Astrocyte of the cerebellum (primary cell): ENCODE results near the gene KCNMB4.

Experiments
- DNase-seq: peaks from one replicate; pipeline ENCODE4 v3.0.0-alpha.2; 2011; ENCODE audit warnings: low read depth
- H3K4me3 ChIP-seq: 2 replicates; pipeline ENCODE4 v1.5.1; 2011; ENCODE audit warnings: mild to moderate bottlenecking, low read depth, low read length, moderate library complexity
- CTCF ChIP-seq: IDR thresholded peaks from 2 replicates; pipeline ENCODE4 v1.5.1; 2012; ENCODE audit warnings: low read length, low read depth, moderate library complexity, mild to moderate bottlenecking; ENCODE audit errors: missing control alignments
- in situ Hi-C: cut with HindIII; loops from 2 replicates; pipeline ENCODE4 v1.10.0; 2017; ENCODE audit warnings: low sequenced_read_pairs

KCNMB4 gene

GRCh38 chr12:70443062-70443673 is 77.1 kb downstream of the KCNMB4 start:
- no peak for TF ChIP-seq CTCF
- DNase-seq, result no peak
- in situ Hi-C loops, result no loop called here
- no peak overlapping the region for H3K4me3 ChIP-seq

GRCh38 chr12:70444903-70445302 is 78.8 kb downstream of the KCNMB4 start:
- no peak for TF ChIP-seq CTCF
- no peak overlapping the region for H3K4me3 ChIP-seq
- DNase-seq, result no peak
- in situ Hi-C loops, result no loop called here

GRCh38 chr12:70448371-70448770 is 82.3 kb downstream of the KCNMB4 start:
- in situ Hi-C loops, result no loop called here
- TF ChIP-seq CTCF, result no peak

DNA sequence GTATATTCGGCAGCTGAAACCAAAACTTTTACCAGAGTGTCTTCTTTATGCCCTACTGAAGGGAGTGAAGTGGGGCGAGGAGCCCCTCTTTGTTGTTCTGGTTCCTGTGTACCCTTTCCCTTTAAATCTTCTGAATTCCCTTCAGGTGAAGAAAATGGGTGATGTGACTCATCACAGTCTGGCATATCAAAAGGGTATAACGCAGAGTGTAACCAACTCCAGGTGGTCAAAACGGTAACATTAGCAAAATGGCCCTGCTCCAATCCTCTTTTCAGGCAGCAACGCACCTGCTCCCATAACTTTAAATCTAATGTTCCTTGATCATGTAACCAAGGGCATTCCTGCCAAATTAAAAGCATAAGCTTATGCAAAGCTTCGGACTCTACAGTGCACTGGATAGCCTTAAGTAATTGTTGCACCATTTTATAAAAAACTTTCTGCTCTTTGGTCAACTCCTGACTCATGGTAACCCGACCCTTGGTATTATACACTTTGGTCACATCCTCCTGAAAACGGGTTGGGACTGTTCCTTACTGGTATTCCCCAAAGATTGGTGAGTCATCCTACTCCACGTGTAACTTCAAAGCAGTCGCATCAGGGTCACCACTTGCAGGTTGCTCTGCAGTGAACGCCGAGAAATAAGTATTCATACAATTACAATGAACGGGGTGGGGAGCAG is 83.1 kb downstream of the KCNMB4 start:
- TF ChIP-seq CTCF, result no peak
- no peak for DNase-seq
- in situ Hi-C loops, result no loop called here
- no peak overlapping the region for H3K4me3 ChIP-seq

More at GRCh38 chr12:70448371-70448770, 82.3 kb downstream of the KCNMB4 start:
- DNase-seq, result no peak
- no peak overlapping the region for H3K4me3 ChIP-seq

DNA sequence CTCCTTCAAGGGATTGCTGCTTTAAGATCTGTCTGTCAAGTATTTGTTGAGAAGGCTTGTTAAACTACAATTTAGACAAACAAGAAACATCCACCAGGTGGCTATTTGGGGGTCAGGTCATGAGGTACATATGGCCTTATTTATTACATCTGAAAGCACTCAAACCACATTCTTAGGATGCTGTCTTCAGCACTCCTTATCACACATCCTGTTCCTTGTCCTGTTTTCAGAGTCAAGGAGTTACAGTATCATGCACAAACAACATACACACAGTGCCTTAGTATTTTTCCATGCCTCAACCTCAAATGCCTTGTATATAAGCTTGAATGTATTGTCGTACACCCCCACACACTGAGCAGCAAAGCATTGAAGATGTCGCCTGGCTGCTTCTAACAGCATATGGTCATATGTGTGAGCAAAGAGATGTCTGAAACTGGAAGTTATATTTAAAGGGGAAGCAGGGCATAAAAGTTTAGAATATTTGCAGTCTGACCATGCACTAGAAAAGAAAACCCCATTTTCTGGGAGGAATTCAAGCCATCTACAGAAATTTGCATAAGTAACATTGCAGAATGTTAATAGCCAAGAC is 83.8 kb downstream of the KCNMB4 start:
- in situ Hi-C loops, result no loop called here
- DNase-seq, result no peak
- TF ChIP-seq CTCF, result no peak
- H3K4me3 ChIP-seq, result no peak overlapping the region

GRCh38 chr12:70451528-70451927 is 85.4 kb downstream of the KCNMB4 start:
- no peak for DNase-seq
- in situ Hi-C loops, result no loop called here
- TF ChIP-seq CTCF, result no peak
- H3K4me3 ChIP-seq, result no peak overlapping the region
